GM23248 (cell line): Measurements from ENCODE around the gene PEAK1. TPM values are rescaled to one million over a fixed set of nuclear protein-coding genes. Genes with fewer than 3 reads are reported as not detected.

ENCODE experiments used
- DNase-seq: peaks from one replicate; pipeline ENCODE4 v3.0.0-alpha.2; 2015
- H2AFZ ChIP-seq: fragments of 200-600 bp; sonication (generic); 2 replicates; pipeline ENCODE4 v1.6.1; 2016; ENCODE audit warnings: antibody characterized with exemption
- H3F3A ChIP-seq: fragments of 200-600 bp; sonication (generic); 2 replicates; pipeline ENCODE4 v1.6.1; 2016; ENCODE audit warnings: mild to moderate bottlenecking, antibody characterized with exemption, mixed run types; ENCODE audit not compliant: insufficient read depth
- H3K27ac ChIP-seq: fragments of 200-600 bp; sonication (generic); 2 replicates; pipeline ENCODE4 v1.5.1; 2016; ENCODE audit warnings: mild to moderate bottlenecking
- H3K27me3 ChIP-seq: fragments of 200-600 bp; sonication (generic); replicated peaks from 2 replicates; pipeline ENCODE4 v1.6.1; 2016; ENCODE audit warnings: mild to moderate bottlenecking; ENCODE audit not compliant: insufficient read depth
- H3K36me3 ChIP-seq: fragments of 200-600 bp; sonication (generic); 2 replicates; pipeline ENCODE4 v1.6.1; 2016; ENCODE audit warnings: low read depth, mild to moderate bottlenecking
- H3K4me1 ChIP-seq: fragments of 200-600 bp; sonication (generic); 2 replicates; pipeline ENCODE4 v1.6.1; 2016; ENCODE audit warnings: mild to moderate bottlenecking; ENCODE audit not compliant: insufficient read depth
- H3K4me2 ChIP-seq: fragments of 200-600 bp; sonication (generic); one replicate; pipeline ENCODE4 v1.6.1; 2016; ENCODE audit warnings: mild to moderate bottlenecking; ENCODE audit not compliant: unreplicated experiment
- H3K4me3 ChIP-seq: fragments of 200-600 bp; sonication (generic); 2 replicates; pipeline ENCODE4 v1.5.1; 2016; ENCODE audit warnings: mild to moderate bottlenecking
- H3K79me2 ChIP-seq: fragments of 200-600 bp; sonication (generic); 2 replicates; pipeline ENCODE4 v1.6.1; 2016; ENCODE audit warnings: mild to moderate bottlenecking; ENCODE audit not compliant: insufficient read depth
- H3K9ac ChIP-seq: fragments of 200-600 bp; sonication (generic); 2 replicates; pipeline ENCODE4 v1.6.1; 2016; ENCODE audit warnings: mild to moderate bottlenecking
- H3K9me2 ChIP-seq: fragments of 200-600 bp; sonication (generic); 2 replicates; pipeline ENCODE4 v1.6.1; 2016; ENCODE audit warnings: mixed run types, mild to moderate bottlenecking, moderate library complexity; ENCODE audit not compliant: insufficient read depth
- H3K9me3 ChIP-seq: fragments of 200-600 bp; sonication (generic); one replicate; pipeline ENCODE4 v1.6.1; 2017; ENCODE audit warnings: low read depth
- H4K20me1 ChIP-seq: fragments of 200-600 bp; sonication (generic); 2 replicates; pipeline ENCODE4 v1.6.0; 2016; ENCODE audit not compliant: insufficient read depth
- EZH2 ChIP-seq: fragments of 200-600 bp; sonication (generic); IDR thresholded peaks from 2 replicates; pipeline ENCODE4 v1.6.1; 2018; ENCODE audit warnings: antibody characterized with exemption, mild to moderate bottlenecking; ENCODE audit not compliant: insufficient read depth, poor library complexity, severe bottlenecking
- EZH2phosphoT487 ChIP-seq: fragments of 200-600 bp; sonication (generic); IDR thresholded peaks from 2 replicates; pipeline ENCODE4 v1.6.1; 2018; ENCODE audit warnings: antibody characterized with exemption, moderate library complexity, mild to moderate bottlenecking, low read depth; ENCODE audit not compliant: insufficient read depth
- WGBS, 2 experiments: methylation state at CpG; one replicate each; pipeline ENCODE4 v1.1.6; 2015 to 2017; ENCODE audit warnings: low lambda C conversion rate in 2 of 2, low coverage in 1 of 2; ENCODE audit errors: missing lambda C conversion rate in 2 of 2; 5-methylcytosine and 5-hydroxymethylcytosine counted together
- in situ Hi-C: fragments of 300-500 bp; cut with MboI; formaldehyde crosslinking; loops from 2 replicates; pipeline ENCODE4 v1.15.0; 2020
- polyA plus RNA-seq: library from polyadenylated mRNA; unstranded; fragments of >200 nt; fragmentation: Nextera tagmentation; extraction: Ambion mirVana; gene quantifications from 2 replicates; pipeline ENCODE4 v1.2.1, GENCODE V29; 2016
- total RNA-seq: library from RNA; depleted of rRNA; stranded (reverse); fragments of >200 nt; shearing (Covaris generic); gene quantifications from 2 replicates; pipeline ENCODE4 v1.2.3, GENCODE V29; 2014

Gene PEAK1
- total and polyA plus RNA-seq, 2 experiments from 2014 or later, result 22.4 to 74.5 TPM

DNA sequence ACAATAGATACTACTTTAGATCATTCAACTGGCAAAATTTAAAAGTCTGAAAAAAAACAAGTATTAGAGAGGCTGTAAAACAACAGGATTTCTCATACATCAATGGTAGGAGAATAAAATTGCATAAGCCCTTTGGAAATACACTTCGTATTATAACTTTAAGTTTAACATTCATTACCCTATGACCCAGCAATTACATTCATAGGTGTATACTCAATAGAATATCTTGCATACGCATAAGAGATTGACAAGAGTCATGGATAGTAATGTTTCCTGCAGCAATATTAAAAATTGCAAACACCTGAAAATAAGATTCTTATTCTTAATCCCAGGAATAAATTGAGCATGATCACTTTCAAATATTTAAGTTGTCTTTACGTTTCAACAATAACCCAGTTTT is 63.6 kb downstream of the PEAK1 start:
- Histone ChIP-seq H3K4me1 (peaks cover 12% of the 10 kb centered on the region; the same call in 1 of the 2 replicates), H3K27me3 (no peaks in the 10 kb centered on the region), H3K9ac (no peak overlapping the region), H3K9me3 (no peaks in the 10 kb centered on the region), H3F3A (no peaks in the 10 kb centered on the region), H3K4me2 (no peak overlapping the region), H3K36me3 (0 out of 2 replicates have a peak, but pooled peaks cover 19% of the 10 kb centered on the region), H3K9me2 (no peaks in the 10 kb centered on the region), H3K4me3 (no peak overlapping the region), H4K20me1 (peaks cover 21% of the 10 kb centered on the region; the same call in 1 of the 2 replicates), H3K27ac (no peak overlapping the region), H3K79me2 (peaks cover 99% of the 10 kb centered on the region), H2AFZ (no peak overlapping the region)
- WGBS, 2 experiments, result 98 to 99% methylated on average over 3 of the region's 3 CpGs
- no peak for TF ChIP-seq EZH2phosphoT487
- TF ChIP-seq EZH2, result no peak
- in situ Hi-C loops, result no loop called here
- no peak for DNase-seq

DNA sequence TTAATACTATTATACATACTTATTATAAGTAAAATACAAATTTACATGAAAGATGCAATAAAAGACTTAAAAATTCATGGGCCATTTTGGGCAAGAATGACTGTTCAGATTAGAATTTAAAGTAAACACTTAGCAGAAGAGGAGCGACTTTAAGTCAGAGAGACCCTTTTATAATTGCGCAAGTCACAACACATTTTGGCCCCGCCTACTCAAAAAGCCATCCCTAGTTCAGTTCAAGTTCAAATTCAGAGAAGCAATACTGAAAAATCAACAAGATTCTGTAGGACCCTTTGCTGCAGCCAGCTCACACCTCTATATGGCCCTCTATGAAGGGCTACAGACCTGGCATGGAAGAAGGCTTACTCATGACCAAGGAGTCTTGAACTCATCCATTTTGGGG is 64.6 kb downstream of the PEAK1 start:
- H4K20me1 ChIP-seq, result peaks cover 16% of the 10 kb centered on the region; the same call in 1 of the 2 replicates

DNA sequence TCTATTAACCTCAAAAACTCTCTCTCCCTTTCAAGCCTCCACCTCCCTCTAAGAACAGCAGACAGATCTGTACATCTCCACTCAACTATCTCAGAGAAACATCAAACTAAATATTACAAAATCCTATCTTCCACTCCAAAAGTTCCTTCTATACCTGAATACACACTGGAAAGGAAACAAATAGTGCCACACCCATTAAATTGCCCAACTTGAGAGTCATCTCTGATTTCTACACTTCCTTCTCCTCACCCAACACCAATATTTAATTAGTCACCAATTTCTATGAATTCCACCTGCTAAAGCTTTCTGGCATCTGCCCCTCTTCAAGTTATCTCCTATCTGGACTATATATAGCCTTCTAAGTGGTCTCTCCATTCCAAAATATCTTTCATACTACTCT is 65.8 kb downstream of the PEAK1 start:
- Histone ChIP-seq H2AFZ (no peak overlapping the region), H3K9me2 (no peaks in the 10 kb centered on the region), H3K4me1 (peaks cover 12% of the 10 kb centered on the region; the same call in 1 of the 2 replicates), H3K9ac (no peak overlapping the region), H3K36me3 (0 out of 2 replicates have a peak, but pooled peaks cover 9% of the 10 kb centered on the region), H3F3A (0 out of 2 replicates have a peak, but pooled peaks cover 5% of the 10 kb centered on the region), H3K27ac (no peak overlapping the region), H3K27me3 (no peaks in the 10 kb centered on the region), H4K20me1 (peaks cover 21% of the 10 kb centered on the region; the same call in 1 of the 2 replicates), H3K4me2 (no peak overlapping the region), H3K9me3 (no peaks in the 10 kb centered on the region), H3K79me2 (peaks cover 99% of the 10 kb centered on the region), H3K4me3 (no peak overlapping the region)
- in situ Hi-C loops, result no loop called here
- no peak for TF ChIP-seq EZH2
- TF ChIP-seq EZH2phosphoT487, result no peak
- DNase-seq, result peak; percentile 12

More for the DNA sequence above, 64.6 kb downstream of the PEAK1 start:
- no peak for DNase-seq
- Histone ChIP-seq H3K9me3 (no peaks in the 10 kb centered on the region), H3K4me1 (peaks cover 12% of the 10 kb centered on the region; the same call in 1 of the 2 replicates), H3K4me2 (no peak overlapping the region), H3K27ac (no peak overlapping the region), H3K9me2 (no peaks in the 10 kb centered on the region), H3K36me3 (0 out of 2 replicates have a peak, but pooled peaks cover 15% of the 10 kb centered on the region), H3K27me3 (no peaks in the 10 kb centered on the region), H3K9ac (no peak overlapping the region), H3K79me2 (peaks cover 99% of the 10 kb centered on the region), H3F3A (0 out of 2 replicates have a peak, but pooled peaks cover under 1% of the 10 kb centered on the region), H3K4me3 (no peak overlapping the region), H2AFZ (no peak overlapping the region)
- whole genome bisulfite sequencing, 2 experiments, result 100% methylated on average over 3 of the region's 3 CpGs
- no peak for TF ChIP-seq EZH2phosphoT487
- no peak for TF ChIP-seq EZH2
- in situ Hi-C loops, result no loop called here

DNA sequence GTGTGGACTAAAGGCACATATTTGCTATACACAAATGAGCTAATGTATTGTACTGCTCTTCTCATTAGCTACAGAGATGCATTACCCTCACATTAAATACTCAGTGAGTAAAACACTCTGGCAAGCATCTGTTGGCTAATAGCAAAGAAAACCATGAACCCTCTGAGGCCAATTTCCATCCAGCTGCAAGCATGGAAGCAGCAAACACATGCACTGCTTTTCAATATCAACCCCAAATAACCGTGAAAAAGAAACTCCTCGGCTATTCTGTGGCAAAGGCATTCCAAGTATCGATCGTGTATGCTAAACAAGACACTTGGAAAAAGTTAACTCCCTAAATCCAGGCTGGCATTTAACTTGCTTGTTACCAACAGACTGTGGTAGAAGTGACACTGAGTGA is 67.0 kb downstream of the PEAK1 start:
- no peaks in the 10 kb centered on the region for H3K9me3 ChIP-seq
- peaks cover 9% of the 10 kb centered on the region; the same call in 1 of the 2 replicates for H4K20me1 ChIP-seq
- no peak overlapping the region for H3K4me3 ChIP-seq
- H3K27me3 ChIP-seq, result no peaks in the 10 kb centered on the region
- H3K4me1 ChIP-seq, result peaks cover 12% of the 10 kb centered on the region; the same call in 1 of the 2 replicates
- in situ Hi-C loops, result no loop called here
- H3K36me3 ChIP-seq, result 0 out of 2 replicates have a peak, but pooled peaks cover 9% of the 10 kb centered on the region
- no peak overlapping the region for H3K4me2 ChIP-seq
- DNase-seq, result peak; percentile 8
- peaks cover 99% of the 10 kb centered on the region for H3K79me2 ChIP-seq
- no peak overlapping the region for H3K27ac ChIP-seq
- no peaks in the 10 kb centered on the region for H3K9me2 ChIP-seq
- 17 to 22% methylated on average over 4 of the region's 4 CpGs for WGBS, 2 experiments
- H2AFZ ChIP-seq, result no peak overlapping the region
- H3K9ac ChIP-seq, result no peak overlapping the region
- TF ChIP-seq EZH2phosphoT487, result no peak
- no peak for TF ChIP-seq EZH2
- 0 out of 2 replicates have a peak, but pooled peaks cover 11% of the 10 kb centered on the region for H3F3A ChIP-seq
